Activated CD8-positive, alpha-beta memory T cell treated with anti-CD3 and anti-CD28 coated beads, Interleukin-2, amount 10 ng/mL, durations not matched to agents 7 days and 5 days (primary cell): ENCODE data around the gene IFNLR1. TPM values are rescaled to one million over a fixed set of nuclear protein-coding genes. Genes with fewer than 3 reads are reported as not detected.

Experiments
- ATAC-seq: fragments of 150-1000 bp; cut with Tn5 transposase; one replicate; pipeline ENCODE4 v1.10.0; 2021; ENCODE audit warnings: moderate library complexity
- CTCF ChIA-PET: fragments of 350-600 bp; sonication (Branson Sonifier 250); formaldehyde crosslinking; loops from one replicate; lab custom pipeline; 2021; ENCODE audit warnings: antibody characterized with exemption; lab: Charles Lee
- DNase-seq: peaks from one replicate; pipeline ENCODE4 v3.0.0-alpha.2; 2020
- H3K27ac Mint-ChIP-seq: one replicate; pipeline ENCODE4 v1.8.0; 2021; ENCODE audit warnings: mild to moderate bottlenecking, mixed read lengths
- H3K27me3 Mint-ChIP-seq: one replicate; pipeline ENCODE4 v1.8.0; 2021; ENCODE audit warnings: mixed read lengths
- H3K36me3 Mint-ChIP-seq: one replicate; pipeline ENCODE4 v1.8.0; 2021; ENCODE audit warnings: mild to moderate bottlenecking, mixed read lengths
- H3K4me1 Mint-ChIP-seq: one replicate; pipeline ENCODE4 v1.8.0; 2021; ENCODE audit warnings: mixed read lengths
- H3K4me3 Mint-ChIP-seq: one replicate; pipeline ENCODE4 v1.8.0; 2021; ENCODE audit warnings: mild to moderate bottlenecking, moderate library complexity, mixed read lengths
- H3K9me3 Mint-ChIP-seq: one replicate; pipeline ENCODE4 v1.8.0; 2022; ENCODE audit warnings: low read depth, mixed read lengths
- total RNA-seq, 2 experiments: library from RNA; stranded (reverse); gene quantifications; one replicate each; pipeline ENCODE4 v1.2.3, GENCODE V29; 2021

IFNLR1 gene
- total RNA-seq, 2 experiments from 2014 or later = 6.8 to 6.9 TPM

GRCh38 chr1:24120965-24121364 lies 66.1 kb downstream of the IFNLR1 start:
- no peak overlapping the region for H3K4me3 Mint-ChIP-seq
- no peak overlapping the region for H3K27ac Mint-ChIP-seq
- CTCF ChIA-PET = interaction anchor here (1.9 kb wide), 1 partner anchor 29 kb away, joined by 7 read pairs; no protein-coding TSS in a partner anchor
- H3K36me3 Mint-ChIP-seq = no peaks in the 10 kb centered on the region
- peaks cover 18% of the 10 kb centered on the region for H3K27me3 Mint-ChIP-seq
- ATAC-seq = no peak
- no peaks in the 10 kb centered on the region for H3K9me3 Mint-ChIP-seq
- no peaks in the 10 kb centered on the region for H3K4me1 Mint-ChIP-seq
- no peak for DNase-seq

- no peak for ATAC-seq
- Mint-ChIP-seq H3K27ac (no peak overlapping the region), H3K27me3 (peaks cover 19% of the 10 kb centered on the region), H3K4me1 (no peaks in the 10 kb centered on the region), H3K9me3 (no peaks in the 10 kb centered on the region), H3K36me3 (no peaks in the 10 kb centered on the region), H3K4me3 (no peak overlapping the region)
- CTCF ChIA-PET = interaction anchor here (1.0 to 1.9 kb wide), 5 partner anchors 15 to 271 kb away, joined by 3 to 7 read pairs (median 3); no protein-coding TSS in a partner anchor
- DNase-seq = no peak
These were observed 67.0 kb downstream of the IFNLR1 start for GRCh38 chr1:24119859-24120756.

GRCh38 chr1:24119489-24119858 lies 67.6 kb downstream of the IFNLR1 start:
- H3K4me3 Mint-ChIP-seq = no peak overlapping the region
- H3K27ac Mint-ChIP-seq = no peak overlapping the region
- H3K27me3 Mint-ChIP-seq = peaks cover 23% of the 10 kb centered on the region
- no peaks in the 10 kb centered on the region for H3K9me3 Mint-ChIP-seq
- H3K36me3 Mint-ChIP-seq = no peaks in the 10 kb centered on the region
- no peak for DNase-seq
- no peaks in the 10 kb centered on the region for H3K4me1 Mint-ChIP-seq
- CTCF ChIA-PET = interaction anchor here (1.0 to 1.5 kb wide), 4 partner anchors 14 to 272 kb away, joined by 3 read pairs; no protein-coding TSS in a partner anchor
- ATAC-seq = no peak

- Mint-ChIP-seq H3K4me3 (no peak overlapping the region), H3K36me3 (no peaks in the 10 kb centered on the region), H3K27ac (no peak overlapping the region), H3K9me3 (no peaks in the 10 kb centered on the region), H3K27me3 (peaks cover 26% of the 10 kb centered on the region), H3K4me1 (no peaks in the 10 kb centered on the region)
- ATAC-seq (no peak), DNase-seq (no peak)
- CTCF ChIA-PET = interaction anchor here (1.5 kb wide), 2 partner anchors 32 to 273 kb away, joined by 3 read pairs; no protein-coding TSS in a partner anchor
These were observed 68.5 kb downstream of the IFNLR1 start for GRCh38 chr1:24118410-24119242.

DNA sequence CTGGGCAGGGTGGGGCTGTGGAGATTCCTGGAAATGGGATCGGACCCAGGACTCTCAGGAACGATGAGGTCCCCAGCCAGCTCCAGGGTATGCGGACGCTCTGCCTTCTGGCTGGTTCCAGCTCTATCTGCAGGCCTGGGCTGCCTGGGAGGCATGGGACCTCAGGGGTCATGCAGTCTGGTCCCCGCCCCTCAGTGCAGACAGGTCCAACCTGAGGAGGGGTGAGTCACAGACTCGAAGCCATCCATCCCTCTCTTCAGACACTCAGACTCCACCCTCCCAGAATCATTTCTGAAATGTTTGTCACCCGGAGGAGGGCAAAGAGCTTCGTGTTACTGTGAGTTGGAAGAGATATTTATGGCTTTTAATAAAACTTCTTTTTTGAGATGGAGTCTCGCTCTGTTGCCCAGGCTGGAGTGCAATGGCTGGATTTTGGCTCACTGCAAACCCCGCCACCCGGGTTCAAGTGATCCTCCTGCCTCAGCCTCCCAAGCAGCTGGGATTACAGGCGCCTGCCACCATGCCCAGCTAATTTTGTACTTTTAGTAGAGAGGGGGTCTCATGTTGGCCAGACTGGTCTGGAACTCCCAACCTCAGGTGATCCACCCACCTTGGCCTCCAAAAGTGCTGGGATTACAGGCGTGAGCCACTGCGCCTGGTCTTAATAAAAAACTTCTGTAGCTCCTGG lies 69.2 kb downstream of the IFNLR1 start:
- Mint-ChIP-seq H3K36me3 (no peaks in the 10 kb centered on the region), H3K9me3 (no peaks in the 10 kb centered on the region), H3K4me3 (no peak overlapping the region), H3K27ac (no peak overlapping the region), H3K4me1 (no peaks in the 10 kb centered on the region), H3K27me3 (peaks cover 33% of the 10 kb centered on the region)
- no peak for DNase-seq
- CTCF ChIA-PET = interaction anchor here (1.8 kb wide), 1 partner anchor 32 kb away, joined by 5 read pairs; no protein-coding TSS in a partner anchor
- ATAC-seq = no peak

DNA sequence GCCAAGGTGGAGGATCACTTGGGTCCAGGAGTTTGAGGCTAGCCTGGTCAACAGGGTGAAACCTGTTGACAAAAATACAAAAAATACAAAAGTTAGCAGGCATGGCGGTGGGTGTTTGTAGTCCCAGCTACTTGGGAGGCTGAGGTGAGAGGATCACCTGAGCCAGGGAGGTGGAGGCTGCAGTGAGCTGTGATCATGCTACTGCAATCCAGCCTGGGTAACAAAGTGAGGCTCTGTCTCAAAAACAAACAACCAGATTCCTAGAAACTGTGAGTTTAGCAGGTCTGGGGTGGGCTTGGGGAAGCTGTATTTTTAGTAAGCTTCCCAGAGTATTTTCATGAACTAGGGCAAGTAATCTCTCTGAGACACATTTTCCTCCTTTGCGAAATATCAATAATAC lies 70.0 kb downstream of the IFNLR1 start:
- Mint-ChIP-seq H3K9me3 (no peaks in the 10 kb centered on the region), H3K27ac (no peak overlapping the region), H3K36me3 (no peaks in the 10 kb centered on the region), H3K4me1 (peaks cover 3% of the 10 kb centered on the region), H3K27me3 (peaks cover 40% of the 10 kb centered on the region), H3K4me3 (no peak overlapping the region)
- CTCF ChIA-PET = interaction anchor here (1.8 kb wide), 1 partner anchor 33 kb away, joined by 5 read pairs; no protein-coding TSS in a partner anchor
- no peak for ATAC-seq
- no peak for DNase-seq

DNA sequence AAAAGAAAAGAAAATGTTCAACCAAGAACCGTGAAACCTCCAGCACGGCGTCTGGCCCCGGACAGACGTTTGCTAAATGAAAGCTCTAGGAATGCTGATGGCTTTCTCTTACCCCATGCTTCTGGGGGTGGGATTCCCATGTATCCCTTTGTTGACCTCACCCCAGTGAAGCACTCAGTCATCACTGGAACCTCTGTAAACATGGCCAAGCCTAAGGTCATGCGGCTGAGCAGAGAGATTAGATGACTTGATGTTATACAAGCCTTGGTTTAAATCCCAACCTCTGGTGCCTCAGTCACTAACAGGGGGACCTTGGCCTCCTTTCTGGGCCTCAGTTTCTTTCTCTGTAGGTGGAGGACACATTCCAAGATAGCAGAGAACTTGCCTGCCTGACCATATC lies 72.3 kb downstream of the IFNLR1 start:
- no peak overlapping the region for H3K4me3 Mint-ChIP-seq
- H3K36me3 Mint-ChIP-seq = no peaks in the 10 kb centered on the region
- ATAC-seq = no peak
- peaks cover 3% of the 10 kb centered on the region for H3K4me1 Mint-ChIP-seq
- no peak for DNase-seq
- H3K27me3 Mint-ChIP-seq = peaks cover 46% of the 10 kb centered on the region
- no peak overlapping the region for H3K27ac Mint-ChIP-seq
- no peaks in the 10 kb centered on the region for H3K9me3 Mint-ChIP-seq
- CTCF ChIA-PET = interaction anchor here (1.2 kb wide), 1 partner anchor 11 kb away, joined by 3 read pairs; no protein-coding TSS in a partner anchor

DNA sequence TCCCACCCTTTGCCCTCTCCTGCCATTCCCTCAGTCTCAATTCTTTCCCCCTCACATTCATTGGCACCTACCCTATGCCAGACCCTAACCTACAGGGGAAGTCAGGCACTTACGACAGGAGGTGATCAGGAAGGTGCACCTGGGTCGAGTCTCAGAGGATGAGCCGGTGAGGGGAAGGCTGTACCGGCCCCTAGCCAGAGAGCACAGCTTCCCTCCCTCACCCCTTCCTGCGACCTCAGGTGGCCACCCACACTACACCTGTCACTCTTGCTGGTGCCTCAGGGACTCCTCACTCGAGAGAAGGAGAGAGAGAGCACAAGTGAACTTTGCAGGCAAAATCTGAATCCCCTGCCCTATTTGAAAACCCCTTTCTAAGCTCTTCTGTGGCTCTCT lies 73.5 kb downstream of the IFNLR1 start:
- no peak for DNase-seq
- Mint-ChIP-seq H3K9me3 (no peaks in the 10 kb centered on the region), H3K27me3 (peaks cover 44% of the 10 kb centered on the region), H3K4me1 (peaks cover 4% of the 10 kb centered on the region), H3K27ac (no peak overlapping the region), H3K4me3 (no peak overlapping the region), H3K36me3 (no peaks in the 10 kb centered on the region)
- no peak for ATAC-seq
- CTCF ChIA-PET = interaction anchor here (0.8 to 1.2 kb wide), 2 partner anchors 10 to 1115 kb away, joined by 3 to 5 read pairs; no protein-coding TSS in a partner anchor

- no peaks in the 10 kb centered on the region for H3K9me3 Mint-ChIP-seq
- H3K27ac Mint-ChIP-seq = no peak within 1 kb of the TSS
- H3K36me3 Mint-ChIP-seq = no peaks in the 10 kb centered on the region
- DNase-seq = peak; percentile 84
- peak; percentile 95 for ATAC-seq
- H3K4me3 Mint-ChIP-seq = no peak within 1 kb of the TSS
- peaks cover 41% of the 10 kb centered on the region for H3K27me3 Mint-ChIP-seq
- CTCF ChIA-PET = interaction anchor here (0.7 to 1.4 kb wide), 8 partner anchors 9 to 340 kb away, joined by 3 to 8 read pairs (median 4); no protein-coding TSS in a partner anchor
- peaks cover 4% of the 10 kb centered on the region for H3K4me1 Mint-ChIP-seq
These were observed 74.9 kb downstream of the IFNLR1 start, which contains the start of gene MYOM3 for GRCh38 chr1:24111996-24112779. Gene MYOM3, minus strand, starts transcription at chr1:24112135. Its CDS starts 3,499 bp downstream, at chr1:24108636.

- H3K27ac Mint-ChIP-seq = no peak overlapping the region
- H3K4me1 Mint-ChIP-seq = peaks cover 4% of the 10 kb centered on the region
- no peak overlapping the region for H3K4me3 Mint-ChIP-seq
- H3K36me3 Mint-ChIP-seq = no peaks in the 10 kb centered on the region
- CTCF ChIA-PET = interaction anchor here (0.7 to 1.4 kb wide), 7 partner anchors 8 to 1107 kb away, joined by 3 to 4 read pairs (median 3); no protein-coding TSS in a partner anchor
- DNase-seq (no peak), ATAC-seq (no peak)
- peaks cover 34% of the 10 kb centered on the region for H3K27me3 Mint-ChIP-seq
- no peaks in the 10 kb centered on the region for H3K9me3 Mint-ChIP-seq
These were observed 75.7 kb downstream of the IFNLR1 start for GRCh38 chr1:24111262-24111995.

- Mint-ChIP-seq H3K4me1 (peaks cover 4% of the 10 kb centered on the region), H3K27me3 (peaks cover 28% of the 10 kb centered on the region), H3K27ac (no peak overlapping the region), H3K9me3 (no peaks in the 10 kb centered on the region), H3K4me3 (no peak overlapping the region), H3K36me3 (no peaks in the 10 kb centered on the region)
- ATAC-seq (no peak), DNase-seq (no peak)
- CTCF ChIA-PET = interaction anchor here (0.7 to 1.1 kb wide), 4 partner anchors 39 to 1107 kb away, joined by 3 to 4 read pairs (median 3); no protein-coding TSS in a partner anchor
These were observed 76.3 kb downstream of the IFNLR1 start for GRCh38 chr1:24110642-24111261.
